Measurements from ENCODE around the gene KIF25. TPM values are rescaled to one million over a fixed set of nuclear protein-coding genes. Genes with fewer than 3 reads are reported as not detected.
A peak's percentile ranks its signal among the peaks of the same experiment; 100 is the strongest.
"Not testable (repeated sequence)": the region's sequence is repeated elsewhere in the genome, so short reads cannot be mapped to it uniquely, and the experiment has no call there.

Gene KIF25
- total RNA-seq, 4 donors from 2014 or later: 0.17 TPM; not detected in 3

- no peaks in the 10 kb centered on the region for H3K4me1 ChIP-seq
- no peaks in the 10 kb centered on the region for H3K36me3 ChIP-seq
- WGBS: 84% methylated on average over 37 of the region's 43 CpGs
- H3K9me3 ChIP-seq: no peaks in the 10 kb centered on the region
- peak; percentile 78 for DNase-seq (ENCODE audit: extremely low spot score)
- TF ChIP-seq EP300 (IDR thresholded peaks at IDR 0.05) (no peak), CTCF (IDR thresholded peaks at IDR 0.05) (no peak), POLR2AphosphoS5 (IDR thresholded peaks at IDR 0.05) (no peak), POLR2A (IDR thresholded peaks at IDR 0.05; ENCODE audit: low read depth) (no peak)
- no peak overlapping the region for H3K27ac ChIP-seq (replicated peaks in 1 of 4)
- no peak overlapping the region for H3K4me3 ChIP-seq
- intact Hi-C loops (cut with DNase I): no loop called here
- peaks cover 0 to 49% (median 7%) of the 10 kb centered on the region in 4 donors for H3K27me3 ChIP-seq
Measured at GRCh38 chr6:167996424-167997199, 859 bp upstream of the KIF25 start.

DNA sequence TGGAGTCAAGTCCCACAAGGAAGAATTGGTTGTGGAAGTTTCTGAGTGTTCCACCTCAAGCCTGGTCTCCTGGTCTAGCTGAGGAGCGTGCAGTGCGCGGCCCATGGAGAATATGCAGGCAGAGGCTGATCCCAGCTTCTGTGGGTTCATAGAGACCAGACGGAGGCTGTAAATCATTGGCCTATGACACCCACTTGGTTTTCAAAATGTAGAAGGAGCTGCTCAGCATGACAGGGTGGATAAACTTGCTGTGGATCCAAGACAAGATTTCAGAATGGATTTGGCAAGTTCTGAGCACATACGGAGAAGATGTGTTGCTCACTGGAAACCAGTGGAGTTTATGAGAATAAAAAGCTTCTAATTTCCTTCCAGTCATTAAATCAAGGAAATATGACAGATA is 744 bp downstream of the KIF25 start:
- 60% methylated on average over 5 of the region's 5 CpGs for WGBS
- TF ChIP-seq POLR2A (IDR thresholded peaks at IDR 0.05; ENCODE audit: low read depth) (no peak), POLR2AphosphoS5 (IDR thresholded peaks at IDR 0.05) (no peak), EP300 (IDR thresholded peaks at IDR 0.05) (no peak), CTCF (IDR thresholded peaks at IDR 0.05) (no peak)
- intact Hi-C loops (cut with DNase I): no loop called here
- H3K36me3 ChIP-seq: no peaks in the 10 kb centered on the region
- peak; percentile 50 for DNase-seq (ENCODE audit: extremely low spot score)
- no peak overlapping the region for H3K4me3 ChIP-seq
- peaks cover 0 to 4% (median 0%) of the 10 kb centered on the region in 4 donors for H3K4me1 ChIP-seq
- H3K27ac ChIP-seq (replicated peaks in 1 of 4): no peak overlapping the region
- H3K9me3 ChIP-seq: no peaks in the 10 kb centered on the region
- H3K27me3 ChIP-seq: peaks cover 0 to 53% (median 7%) of the 10 kb centered on the region in 4 donors

GRCh38 chr6:168000198-168001028 is 2.9 kb downstream of the KIF25 start:
- Histone ChIP-seq H3K27ac (replicated peaks in 1 of 4) (no peak overlapping the region), H3K4me3 (no peak overlapping the region), H3K9me3 (no peaks in the 10 kb centered on the region), H3K4me1 (peaks cover 0 to 5% (median 0%) of the 10 kb centered on the region in 4 donors), H3K27me3 (peaks cover 0 to 53% (median 7%) of the 10 kb centered on the region in 4 donors), H3K36me3 (no peaks in the 10 kb centered on the region)
- intact Hi-C loops (cut with DNase I): no loop called here
- WGBS: 93% methylated on average over 13 of the region's 13 CpGs
- peak; percentile 57 for DNase-seq (ENCODE audit: extremely low spot score)
- TF ChIP-seq POLR2A (IDR thresholded peaks at IDR 0.05; ENCODE audit: low read depth) (no peak), EP300 (IDR thresholded peaks at IDR 0.05) (no peak), CTCF (IDR thresholded peaks at IDR 0.05) (no peak)

GRCh38 chr6:168001029-168001332 is 3.5 kb downstream of the KIF25 start:
- Histone ChIP-seq H3K36me3 (no peaks in the 10 kb centered on the region), H3K27ac (replicated peaks in 1 of 4) (no peak overlapping the region), H3K9me3 (no peaks in the 10 kb centered on the region), H3K4me3 (no peak overlapping the region), H3K27me3 (peaks cover 0 to 50% (median 7%) of the 10 kb centered on the region in 4 donors), H3K4me1 (peaks cover 0 to 5% (median 0%) of the 10 kb centered on the region in 4 donors)
- WGBS: 88% methylated on average over 10 of the region's 10 CpGs
- DNase-seq (ENCODE audit: extremely low spot score): peak; percentile 21
- intact Hi-C loops (cut with DNase I): no loop called here
- TF ChIP-seq EP300 (IDR thresholded peaks at IDR 0.05) (no peak), POLR2A (IDR thresholded peaks at IDR 0.05; ENCODE audit: low read depth) (no peak), CTCF (IDR thresholded peaks at IDR 0.05) (no peak), POLR2AphosphoS5 (IDR thresholded peaks at IDR 0.05) (no peak)

DNA sequence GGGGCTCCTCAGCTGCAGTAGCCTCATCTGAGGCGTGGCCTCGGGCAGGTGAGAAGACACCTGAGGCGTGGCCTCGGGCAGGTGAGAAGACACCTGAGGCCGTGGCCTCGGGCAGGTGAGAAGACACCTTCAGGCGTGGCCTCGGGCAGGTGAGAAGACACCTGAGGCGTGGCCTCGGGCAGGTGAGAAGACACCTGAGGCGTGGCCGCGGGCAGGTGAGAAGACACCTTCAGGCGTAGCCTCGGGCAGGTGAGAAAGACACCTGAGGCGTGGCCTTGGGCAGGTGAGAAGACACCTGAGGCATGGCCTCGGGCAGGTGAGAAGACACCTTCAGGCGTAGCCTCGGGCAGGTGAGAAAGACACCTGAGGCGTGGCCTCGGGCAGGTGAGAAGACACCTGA is 4.0 kb downstream of the KIF25 start:
- 90% methylated on average over 21 of the region's 21 CpGs for WGBS
- not testable (repeated sequence) for H3K4me3 ChIP-seq

More for the DNA sequence above, 4.0 kb downstream of the KIF25 start:
- H3K9me3 ChIP-seq; DNase-seq (ENCODE audit: extremely low spot score); H3K27ac ChIP-seq (replicated peaks in 1 of 4); H3K4me1 ChIP-seq; intact Hi-C loops (cut with DNase I); H3K36me3 ChIP-seq: not testable (repeated sequence)
- H3K27me3 ChIP-seq: peaks cover 0 to 45% (median 7%) of the 10 kb centered on the region in 4 donors
